Measurements from ENCODE around the gene FMO3.

Gene FMO3

GRCh38 chr1:171107262-171107940, 16.7 kb downstream of the FMO3 start:
- no peak overlapping the region for H3K27ac ChIP-seq
- TF ChIP-seq, protein P1, sequence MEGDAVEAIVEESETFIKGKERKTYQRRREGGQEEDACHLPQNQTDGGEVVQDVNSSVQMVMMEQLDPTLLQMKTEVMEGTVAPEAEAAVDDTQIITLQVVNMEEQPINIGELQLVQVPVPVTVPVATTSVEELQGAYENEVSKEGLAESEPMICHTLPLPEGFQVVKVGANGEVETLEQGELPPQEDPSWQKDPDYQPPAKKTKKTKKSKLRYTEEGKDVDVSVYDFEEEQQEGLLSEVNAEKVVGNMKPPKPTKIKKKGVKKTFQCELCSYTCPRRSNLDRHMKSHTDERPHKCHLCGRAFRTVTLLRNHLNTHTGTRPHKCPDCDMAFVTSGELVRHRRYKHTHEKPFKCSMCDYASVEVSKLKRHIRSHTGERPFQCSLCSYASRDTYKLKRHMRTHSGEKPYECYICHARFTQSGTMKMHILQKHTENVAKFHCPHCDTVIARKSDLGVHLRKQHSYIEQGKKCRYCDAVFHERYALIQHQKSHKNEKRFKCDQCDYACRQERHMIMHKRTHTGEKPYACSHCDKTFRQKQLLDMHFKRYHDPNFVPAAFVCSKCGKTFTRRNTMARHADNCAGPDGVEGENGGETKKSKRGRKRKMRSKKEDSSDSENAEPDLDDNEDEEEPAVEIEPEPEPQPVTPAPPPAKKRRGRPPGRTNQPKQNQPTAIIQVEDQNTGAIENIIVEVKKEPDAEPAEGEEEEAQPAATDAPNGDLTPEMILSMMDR (conservative IDR thresholded peaks at IDR 0.05): no peak; the same call in 1 of the 2 replicates

GRCh38 chr1:171107969-171108368, 17.3 kb downstream of the FMO3 start:
- TF ChIP-seq, protein P1 (conservative IDR thresholded peaks at IDR 0.05): no peak
- no peak overlapping the region for H3K27ac ChIP-seq

DNA sequence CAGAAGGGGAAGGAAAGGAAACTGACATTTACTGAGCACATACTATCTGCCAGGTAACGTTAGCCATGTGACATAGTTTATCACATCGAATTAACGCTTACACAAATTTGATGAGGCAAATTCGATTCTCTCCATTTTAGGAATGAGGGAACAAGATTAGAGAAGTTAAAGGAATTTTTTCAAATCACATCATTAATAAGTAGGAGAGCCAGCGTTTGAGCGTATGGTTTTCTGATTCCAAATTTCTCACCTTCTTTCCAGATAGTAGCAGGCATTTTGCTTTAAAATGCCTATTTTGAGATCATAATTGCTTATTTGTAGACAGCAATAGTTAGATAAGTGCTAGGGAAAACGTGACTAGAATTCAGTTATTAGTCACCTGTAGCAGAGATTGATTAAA, 19.3 kb downstream of the FMO3 start:
- no peak overlapping the region for H3K27ac ChIP-seq
- TF ChIP-seq, protein P1 (conservative IDR thresholded peaks at IDR 0.05): no peak

- TF ChIP-seq, protein P1 (conservative IDR thresholded peaks at IDR 0.05): no peak
- no peak overlapping the region for H3K27ac ChIP-seq
These were observed 20.1 kb downstream of the FMO3 start for GRCh38 chr1:171110621-171111326.

DNA sequence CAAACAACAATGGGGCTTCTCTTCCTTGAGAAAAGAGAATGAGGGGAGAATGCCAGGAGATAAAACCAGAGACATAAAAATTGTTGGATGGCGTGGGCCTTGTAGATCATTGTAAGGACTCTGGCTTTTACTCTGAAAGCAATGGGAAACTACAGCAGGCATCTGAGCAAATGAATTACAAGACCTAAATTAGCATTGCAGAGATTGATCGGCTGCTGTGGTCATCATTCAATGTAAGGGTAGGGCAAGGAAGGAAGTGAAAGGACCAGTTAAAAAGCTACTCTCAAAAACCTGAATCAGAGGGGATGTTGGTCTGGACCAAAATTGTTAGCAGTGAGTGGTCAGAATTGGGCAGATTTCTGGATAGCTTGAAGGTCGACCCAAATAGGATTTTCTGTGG, 21.4 kb downstream of the FMO3 start:
- H3K27ac ChIP-seq: no peak overlapping the region
- TF ChIP-seq, protein P1 (conservative IDR thresholded peaks at IDR 0.05): no peak

DNA sequence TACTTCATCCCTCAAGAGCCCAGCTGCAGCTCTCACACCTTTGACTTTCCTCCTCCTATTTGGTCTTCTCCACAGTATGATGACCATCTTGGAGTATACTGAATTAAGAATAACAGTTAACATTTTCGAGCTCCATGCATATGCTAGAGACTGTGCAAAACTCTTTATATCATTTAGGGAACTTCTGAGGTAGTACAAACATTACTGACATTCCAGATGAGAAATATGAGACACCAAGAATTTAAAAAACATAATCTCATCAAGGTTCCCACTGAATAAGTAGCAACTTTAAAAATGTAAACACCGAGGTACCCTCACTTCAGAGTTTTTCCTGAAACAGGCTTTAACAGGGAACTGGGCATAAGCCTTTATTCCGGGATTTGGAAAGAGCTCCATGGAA, 22.7 kb downstream of the FMO3 start:
- no peak overlapping the region for H3K27ac ChIP-seq
- TF ChIP-seq, protein P1 (conservative IDR thresholded peaks at IDR 0.05): no peak

GRCh38 chr1:171115280-171115897, 24.7 kb downstream of the FMO3 start:
- no peak overlapping the region for H3K27ac ChIP-seq
- TF ChIP-seq, protein P1 (conservative IDR thresholded peaks at IDR 0.05): no peak

Data from VCaP (cell line).